ENCODE results near the gene CADM1. TPM values are rescaled to one million over a fixed set of nuclear protein-coding genes. Genes with fewer than 3 reads are reported as not detected.

Gene CADM1
- total and polyA plus RNA-seq, 4 donors = 13.0 to 40.6 (median 28.9) TPM

GRCh38 chr11:115267871-115268270, 236.3 kb downstream of the CADM1 start:
- no peak for TF ChIP-seq CTCF (IDR thresholded peaks at IDR 0.05; ENCODE audit: low read depth, low read length, missing input control)
- H3K4me3 ChIP-seq (ENCODE audit: low read depth in 1 of 3, low read length in 3 of 3) = no peak overlapping the region
- no peaks in the 10 kb centered on the region for H3K36me3 ChIP-seq (ENCODE audit: control insufficient read depth in 4 of 4, insufficient read depth in 3 of 4, low read depth in 1 of 4, low read length in 3 of 4)
- DNase-seq (ENCODE audit: low spot score) = no peak
- no peaks in the 10 kb centered on the region for H3K4me1 ChIP-seq (ENCODE audit: control insufficient read depth in 4 of 4, insufficient read depth in 4 of 4, low read length in 3 of 4)
- 93% methylated on average over 7 of the region's 7 CpGs for WGBS
- no peaks in the 10 kb centered on the region for H3K9me3 ChIP-seq (ENCODE audit: control insufficient read depth in 4 of 4, low read length in 3 of 4)
- no peaks in the 10 kb centered on the region for H3K27me3 ChIP-seq (ENCODE audit: control insufficient read depth in 4 of 4, insufficient read depth in 4 of 4, low read length in 3 of 4)
- H3K27ac ChIP-seq (ENCODE audit: low read depth in 1 of 2, low read length in 2 of 2) = no peak overlapping the region
- H3K9ac ChIP-seq (ENCODE audit: low read depth in 1 of 2, low read length in 2 of 2) = no peak overlapping the region

DNA sequence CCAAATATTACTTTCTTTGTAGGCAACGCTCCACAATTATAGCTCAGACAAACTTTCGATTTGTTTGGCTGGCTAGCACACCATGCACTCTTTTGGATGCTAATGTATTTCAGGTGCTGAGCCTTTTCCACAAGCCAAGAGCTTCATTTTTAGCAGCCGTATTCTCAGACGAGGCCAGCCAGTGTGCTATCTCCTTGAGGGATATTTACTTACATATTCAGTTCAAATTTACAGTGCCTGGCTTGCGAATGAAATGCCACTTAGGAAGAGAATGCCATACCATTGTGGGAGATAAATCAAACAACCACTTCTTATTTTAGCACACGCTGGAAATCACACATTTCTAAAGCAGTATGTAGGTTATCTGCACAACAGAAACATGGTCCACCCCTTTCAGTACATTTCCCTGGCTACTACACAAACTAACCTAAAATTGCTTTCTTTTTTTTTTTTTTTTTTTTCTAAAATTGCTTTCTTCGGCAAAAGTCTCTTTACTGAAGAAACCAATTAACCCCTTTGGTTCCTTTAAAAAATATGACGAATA, 236.9 kb downstream of the CADM1 start:
- no peak for DNase-seq (ENCODE audit: low spot score)
- Histone ChIP-seq H3K27me3 (ENCODE audit: control insufficient read depth in 4 of 4, insufficient read depth in 4 of 4, low read length in 3 of 4) (no peaks in the 10 kb centered on the region), H3K27ac (ENCODE audit: low read depth in 1 of 2, low read length in 2 of 2) (no peak overlapping the region), H3K4me3 (ENCODE audit: low read depth in 1 of 3, low read length in 3 of 3) (no peak overlapping the region), H3K9me3 (ENCODE audit: control insufficient read depth in 4 of 4, low read length in 3 of 4) (no peaks in the 10 kb centered on the region), H3K36me3 (ENCODE audit: control insufficient read depth in 4 of 4, insufficient read depth in 3 of 4, low read depth in 1 of 4, low read length in 3 of 4) (no peaks in the 10 kb centered on the region), H3K9ac (ENCODE audit: low read depth in 1 of 2, low read length in 2 of 2) (no peak overlapping the region), H3K4me1 (ENCODE audit: control insufficient read depth in 4 of 4, insufficient read depth in 4 of 4, low read length in 3 of 4) (no peaks in the 10 kb centered on the region)
- WGBS = 87% methylated on average over 8 of the region's 8 CpGs
- TF ChIP-seq FOXA2 (IDR thresholded peaks at IDR 0.05) (no peak), ATF3 (IDR thresholded peaks at IDR 0.05) (no peak), GABPA (IDR thresholded peaks at IDR 0.05 in 1 of 2, conservative IDR thresholded peaks at IDR 0.05 in 1 of 2) (no peak), FOXA1 (IDR thresholded peaks at IDR 0.05) (no peak), YY1 (IDR thresholded peaks at IDR 0.05) (no peak), MAX (IDR thresholded peaks at IDR 0.05) (no peak), NR2F2 (IDR thresholded peaks at IDR 0.05) (no peak), CTCF (IDR thresholded peaks at IDR 0.05; ENCODE audit: low read depth, low read length, missing input control) (no peak), JUND (IDR thresholded peaks at IDR 0.05) (no peak), SP1 (IDR thresholded peaks at IDR 0.05) (no peak), ZBTB33 (IDR thresholded peaks at IDR 0.05) (no peak), RXRA (IDR thresholded peaks at IDR 0.05) (no peak), REST (IDR thresholded peaks at IDR 0.05) (no peak)

Measured in liver (tissue), 9 donors.